HG03045 (cell line): ENCODE results near the gene AGFG1.
"Not testable (repeated sequence)": the region's sequence is repeated elsewhere in the genome, so short reads cannot be mapped to it uniquely, and the experiment has no call there.

ENCODE experiments used
- ATAC-seq: cut with Tn5 transposase; IDR thresholded peaks from one replicate; pipeline ENCODE4 v1.9.1; 2021; ENCODE audit warnings: mild to moderate bottlenecking, moderate library complexity; ENCODE audit not compliant: unreplicated experiment

The AGFG1 gene

GRCh38 chr2:227529871-227530270 lies 57.9 kb downstream of the AGFG1 start:
- ATAC-seq, result no peak

GRCh38 chr2:227534714-227535113 lies 62.8 kb downstream of the AGFG1 start:
- ATAC-seq, result peak; percentile 80

- no peak for ATAC-seq
These were observed 64.5 kb downstream of the AGFG1 start for GRCh38 chr2:227536445-227536844.

- no peak for ATAC-seq
These were observed 67.6 kb downstream of the AGFG1 start for GRCh38 chr2:227539465-227539956.

- ATAC-seq, result not testable (repeated sequence)
These were observed 68.4 kb downstream of the AGFG1 start for GRCh38 chr2:227540352-227540751.

GRCh38 chr2:227545990-227546389 lies 74.0 kb downstream of the AGFG1 start:
- no peak for ATAC-seq

GRCh38 chr2:227551836-227552235 lies 79.9 kb downstream of the AGFG1 start:
- no peak for ATAC-seq

- ATAC-seq, result no peak
These were observed 90.6 kb downstream of the AGFG1 start for GRCh38 chr2:227562581-227562980.

GRCh38 chr2:227565080-227565479 lies 93.1 kb downstream of the AGFG1 start:
- ATAC-seq, result no peak

GRCh38 chr2:227566012-227566411 lies 94.1 kb downstream of the AGFG1 start:
- ATAC-seq, result no peak

GRCh38 chr2:227568852-227569169 lies 96.9 kb downstream of the AGFG1 start:
- ATAC-seq, result no peak

- ATAC-seq, result no peak
These were observed 98.7 kb downstream of the AGFG1 start for GRCh38 chr2:227570615-227571014.

- ATAC-seq, result no peak
These were observed 104.2 kb downstream of the AGFG1 start for GRCh38 chr2:227576110-227576509.

GRCh38 chr2:227576812-227577211 lies 104.9 kb downstream of the AGFG1 start:
- ATAC-seq, result no peak

- ATAC-seq, result no peak
These were observed 105.6 kb downstream of the AGFG1 start for GRCh38 chr2:227577555-227577954.

GRCh38 chr2:227578642-227579041 lies 106.7 kb downstream of the AGFG1 start:
- ATAC-seq, result no peak

GRCh38 chr2:227579791-227580190 lies 107.8 kb downstream of the AGFG1 start:
- no peak for ATAC-seq

GRCh38 chr2:227582369-227582768 lies 110.4 kb downstream of the AGFG1 start:
- ATAC-seq, result no peak

- peak; percentile 60 for ATAC-seq
These were observed 120.9 kb downstream of the AGFG1 start for GRCh38 chr2:227592694-227593387.

GRCh38 chr2:227595797-227596196 lies 123.8 kb downstream of the AGFG1 start:
- no peak for ATAC-seq

GRCh38 chr2:227597036-227597435 lies 125.1 kb downstream of the AGFG1 start:
- no peak for ATAC-seq

- ATAC-seq, result no peak
These were observed 126.0 kb downstream of the AGFG1 start for GRCh38 chr2:227597998-227598397.
